GM12892 (cell line): ENCODE measurements around the gene ZDHHC24.

ENCODE experiments used
- POLR2A ChIP-seq: IDR thresholded peaks from 2 replicates; pipeline ENCODE4 v1.6.1; 2011; ENCODE audit warnings: low read depth, low read length, control low read depth
- POLR2AphosphoS5 ChIP-seq: IDR thresholded peaks from 2 replicates; pipeline ENCODE4 v1.6.1; 2011; ENCODE audit warnings: low read depth, low read length, control low read depth
- TAF1 ChIP-seq: IDR thresholded peaks from 2 replicates; pipeline ENCODE4 v1.6.1; 2011; ENCODE audit warnings: low read depth, mild to moderate bottlenecking, control low read depth, low read length, borderline replicate concordance

- TF ChIP-seq POLR2A: no peak
- no peak for TF ChIP-seq TAF1
- TF ChIP-seq POLR2AphosphoS5: no peak
Measured at GRCh38 chr11:66541892-66542291, 4.0 kb downstream of the ZDHHC24 start.
